DND-41 (cell line): ENCODE results near the gene EBF4.

Source experiments
- CTCF ChIP-seq: IDR thresholded peaks from 2 replicates; pipeline ENCODE4 v1.5.1; 2012; ENCODE audit warnings: borderline replicate concordance, low read length, moderate library complexity, mild to moderate bottlenecking; ENCODE audit not compliant: poor library complexity, severe bottlenecking; ENCODE audit errors: extremely low read depth
- EZH2 ChIP-seq: IDR thresholded peaks from 3 replicates; pipeline ENCODE4 v1.6.1; 2012; ENCODE audit warnings: borderline replicate concordance, low read depth, mild to moderate bottlenecking, moderate library complexity, low read length, inconsistent platforms; ENCODE audit not compliant: severe bottlenecking

GRCh38 chr20:2700913-2701620, 8.5 kb downstream of the EBF4 start:
- no peak for TF ChIP-seq CTCF
- TF ChIP-seq EZH2 = no peak
